ENCODE results near the gene UTP14A.

Gene UTP14A

GRCh38 chrX:129939986-129940385 is 34.0 kb downstream of the UTP14A start:
- Histone ChIP-seq H3K4me3 (ENCODE audit: low read length in 2 of 2) (no peak overlapping the region), H3K27ac (ENCODE audit: low read depth in 2 of 2, low read length in 2 of 2) (no peak overlapping the region), H3K27me3 (ENCODE audit: control insufficient read depth in 2 of 2, insufficient read depth in 2 of 2, low read length in 2 of 2) (peaks cover 0 to 2% of the 10 kb centered on the region in 2 donors), H3K4me1 (ENCODE audit: control insufficient read depth in 2 of 2, insufficient read depth in 2 of 2, low read length in 2 of 2) (no peaks in the 10 kb centered on the region), H3K9me3 (ENCODE audit: control insufficient read depth in 2 of 2, low read length in 2 of 2) (no peaks in the 10 kb centered on the region), H3K36me3 (ENCODE audit: control insufficient read depth in 2 of 2, insufficient read depth in 2 of 2, low read length in 2 of 2) (no peaks in the 10 kb centered on the region), H3K9ac (ENCODE audit: low read depth in 1 of 2, low read length in 2 of 2) (no peak overlapping the region)

- H3K4me1 ChIP-seq (ENCODE audit: control insufficient read depth in 2 of 2, insufficient read depth in 2 of 2, low read length in 2 of 2), result no peaks in the 10 kb centered on the region
- H3K9ac ChIP-seq (ENCODE audit: low read depth in 1 of 2, low read length in 2 of 2), result no peak overlapping the region
- H3K27me3 ChIP-seq (ENCODE audit: control insufficient read depth in 2 of 2, insufficient read depth in 2 of 2, low read length in 2 of 2), result peaks cover 0 to 2% of the 10 kb centered on the region in 2 donors
- H3K36me3 ChIP-seq (ENCODE audit: control insufficient read depth in 2 of 2, insufficient read depth in 2 of 2, low read length in 2 of 2), result no peaks in the 10 kb centered on the region
- no peak overlapping the region for H3K4me3 ChIP-seq (ENCODE audit: low read length in 2 of 2)
- H3K9me3 ChIP-seq (ENCODE audit: control insufficient read depth in 2 of 2, low read length in 2 of 2), result no peaks in the 10 kb centered on the region
- no peak overlapping the region for H3K27ac ChIP-seq (ENCODE audit: low read depth in 2 of 2, low read length in 2 of 2)
Observed at GRCh38 chrX:129940721-129941120, 34.8 kb downstream of the UTP14A start.

GRCh38 chrX:129945131-129945530 is 39.2 kb downstream of the UTP14A start:
- H3K36me3 ChIP-seq (ENCODE audit: control insufficient read depth in 2 of 2, insufficient read depth in 2 of 2, low read length in 2 of 2), result no peaks in the 10 kb centered on the region
- H3K4me3 ChIP-seq (ENCODE audit: low read length in 2 of 2), result no peak overlapping the region
- no peaks in the 10 kb centered on the region for H3K9me3 ChIP-seq (ENCODE audit: control insufficient read depth in 2 of 2, low read length in 2 of 2)
- H3K9ac ChIP-seq (ENCODE audit: low read depth in 1 of 2, low read length in 2 of 2), result no peak overlapping the region
- no peak overlapping the region for H3K27ac ChIP-seq (ENCODE audit: low read depth in 2 of 2, low read length in 2 of 2)
- H3K27me3 ChIP-seq (ENCODE audit: control insufficient read depth in 2 of 2, insufficient read depth in 2 of 2, low read length in 2 of 2), result no peaks in the 10 kb centered on the region
- no peaks in the 10 kb centered on the region for H3K4me1 ChIP-seq (ENCODE audit: control insufficient read depth in 2 of 2, insufficient read depth in 2 of 2, low read length in 2 of 2)

DNA sequence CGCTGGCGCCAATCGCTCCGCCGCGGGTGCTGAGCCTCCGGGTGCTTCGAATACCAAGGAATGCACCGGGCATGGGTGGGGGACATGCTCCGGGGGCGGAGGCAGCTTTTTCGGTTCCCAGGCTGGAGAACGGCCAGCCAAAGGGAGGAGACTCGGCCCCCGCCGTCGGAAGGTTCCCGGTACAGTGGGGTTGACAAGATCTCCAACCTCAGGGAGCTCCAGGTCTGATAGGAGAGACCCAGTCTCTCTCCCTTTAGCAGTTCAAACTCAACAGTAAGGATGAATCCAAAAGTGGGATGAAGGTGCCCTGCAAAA is 47.3 kb downstream of the UTP14A start:
- H3K27me3 ChIP-seq (ENCODE audit: control insufficient read depth in 2 of 2, insufficient read depth in 2 of 2, low read length in 2 of 2), result no peaks in the 10 kb centered on the region
- peaks cover 0 to 4% of the 10 kb centered on the region in 2 donors for H3K4me1 ChIP-seq (ENCODE audit: control insufficient read depth in 2 of 2, insufficient read depth in 2 of 2, low read length in 2 of 2)
- H3K4me3 ChIP-seq (ENCODE audit: low read length in 2 of 2), result peak overlapping the region in 1 of 2 donors; percentile 13
- H3K27ac ChIP-seq (ENCODE audit: low read depth in 2 of 2, low read length in 2 of 2), result no peak overlapping the region
- no peak overlapping the region for H3K9ac ChIP-seq (ENCODE audit: low read depth in 1 of 2, low read length in 2 of 2)
- no peaks in the 10 kb centered on the region for H3K36me3 ChIP-seq (ENCODE audit: control insufficient read depth in 2 of 2, insufficient read depth in 2 of 2, low read length in 2 of 2)
- no peaks in the 10 kb centered on the region for H3K9me3 ChIP-seq (ENCODE audit: control insufficient read depth in 2 of 2, low read length in 2 of 2)

GRCh38 chrX:129953881-129954280 is 47.9 kb downstream of the UTP14A start:
- Histone ChIP-seq H3K9me3 (ENCODE audit: control insufficient read depth in 2 of 2, low read length in 2 of 2) (no peaks in the 10 kb centered on the region), H3K36me3 (ENCODE audit: control insufficient read depth in 2 of 2, insufficient read depth in 2 of 2, low read length in 2 of 2) (no peaks in the 10 kb centered on the region), H3K27me3 (ENCODE audit: control insufficient read depth in 2 of 2, insufficient read depth in 2 of 2, low read length in 2 of 2) (no peaks in the 10 kb centered on the region), H3K27ac (ENCODE audit: low read depth in 2 of 2, low read length in 2 of 2) (no peak overlapping the region), H3K4me3 (ENCODE audit: low read length in 2 of 2) (no peak overlapping the region), H3K9ac (ENCODE audit: low read depth in 1 of 2, low read length in 2 of 2) (no peak overlapping the region), H3K4me1 (ENCODE audit: control insufficient read depth in 2 of 2, insufficient read depth in 2 of 2, low read length in 2 of 2) (peaks cover 0 to 4% of the 10 kb centered on the region in 2 donors)

DNA sequence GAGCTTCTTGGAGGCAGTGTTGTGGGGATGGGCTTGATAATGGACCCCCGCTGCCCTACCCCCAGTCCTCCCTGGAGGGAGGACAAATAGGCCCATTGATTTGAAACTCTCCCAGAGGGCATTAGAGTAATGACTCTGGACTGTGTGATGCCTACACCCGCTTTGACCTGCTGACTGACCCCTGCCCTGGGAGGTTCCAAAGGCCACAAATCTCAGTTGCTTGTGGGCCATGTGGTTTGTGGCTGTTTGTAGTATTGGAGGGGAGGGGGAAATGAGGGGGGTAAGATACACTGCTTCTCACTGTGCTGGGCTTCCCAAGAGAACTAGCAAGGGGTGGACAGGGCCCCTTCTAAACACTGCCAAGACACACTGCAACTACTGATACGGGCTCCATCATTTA is 48.8 kb downstream of the UTP14A start:
- Histone ChIP-seq H3K4me1 (ENCODE audit: control insufficient read depth in 2 of 2, insufficient read depth in 2 of 2, low read length in 2 of 2) (peaks cover 0 to 4% of the 10 kb centered on the region in 2 donors), H3K36me3 (ENCODE audit: control insufficient read depth in 2 of 2, insufficient read depth in 2 of 2, low read length in 2 of 2) (no peaks in the 10 kb centered on the region), H3K9me3 (ENCODE audit: control insufficient read depth in 2 of 2, low read length in 2 of 2) (no peaks in the 10 kb centered on the region), H3K27ac (ENCODE audit: low read depth in 2 of 2, low read length in 2 of 2) (no peak overlapping the region), H3K4me3 (ENCODE audit: low read length in 2 of 2) (no peak overlapping the region), H3K9ac (ENCODE audit: low read depth in 1 of 2, low read length in 2 of 2) (no peak overlapping the region), H3K27me3 (ENCODE audit: control insufficient read depth in 2 of 2, insufficient read depth in 2 of 2, low read length in 2 of 2) (no peaks in the 10 kb centered on the region)

DNA sequence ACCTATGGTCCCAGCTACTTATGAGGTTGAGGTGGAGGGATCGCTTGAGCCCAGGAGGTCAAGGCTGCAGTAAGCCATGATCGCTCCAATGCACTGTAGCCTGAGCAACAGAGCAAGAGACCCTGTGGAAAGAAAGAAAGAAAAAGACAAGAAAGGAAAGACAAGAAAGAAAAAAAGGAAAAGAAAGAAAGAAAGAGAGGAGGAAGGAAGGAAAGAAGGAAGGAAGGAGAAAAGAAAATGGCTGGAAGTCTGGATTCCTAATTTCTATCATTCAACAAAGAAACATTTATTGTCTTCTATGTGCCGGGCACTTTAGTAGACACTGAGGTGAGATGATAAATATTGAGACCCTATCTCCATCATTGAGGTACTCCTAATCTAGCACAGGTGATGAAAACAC is 49.7 kb downstream of the UTP14A start:
- no peak overlapping the region for H3K27ac ChIP-seq (ENCODE audit: low read depth in 2 of 2, low read length in 2 of 2)
- no peak overlapping the region for H3K9ac ChIP-seq (ENCODE audit: low read depth in 1 of 2, low read length in 2 of 2)
- no peak overlapping the region for H3K4me3 ChIP-seq (ENCODE audit: low read length in 2 of 2)
- H3K9me3 ChIP-seq (ENCODE audit: control insufficient read depth in 2 of 2, low read length in 2 of 2), result no peaks in the 10 kb centered on the region
- H3K36me3 ChIP-seq (ENCODE audit: control insufficient read depth in 2 of 2, insufficient read depth in 2 of 2, low read length in 2 of 2), result no peaks in the 10 kb centered on the region
- no peaks in the 10 kb centered on the region for H3K27me3 ChIP-seq (ENCODE audit: control insufficient read depth in 2 of 2, insufficient read depth in 2 of 2, low read length in 2 of 2)
- peaks cover 0 to 4% of the 10 kb centered on the region in 2 donors for H3K4me1 ChIP-seq (ENCODE audit: control insufficient read depth in 2 of 2, insufficient read depth in 2 of 2, low read length in 2 of 2)

GRCh38 chrX:129956145-129956544 is 50.2 kb downstream of the UTP14A start:
- Histone ChIP-seq H3K27me3 (ENCODE audit: control insufficient read depth in 2 of 2, insufficient read depth in 2 of 2, low read length in 2 of 2) (no peaks in the 10 kb centered on the region), H3K9ac (ENCODE audit: low read depth in 1 of 2, low read length in 2 of 2) (no peak overlapping the region), H3K4me1 (ENCODE audit: control insufficient read depth in 2 of 2, insufficient read depth in 2 of 2, low read length in 2 of 2) (peaks cover 0 to 4% of the 10 kb centered on the region in 2 donors), H3K4me3 (ENCODE audit: low read length in 2 of 2) (no peak overlapping the region), H3K27ac (ENCODE audit: low read depth in 2 of 2, low read length in 2 of 2) (no peak overlapping the region), H3K9me3 (ENCODE audit: control insufficient read depth in 2 of 2, low read length in 2 of 2) (no peaks in the 10 kb centered on the region), H3K36me3 (ENCODE audit: control insufficient read depth in 2 of 2, insufficient read depth in 2 of 2, low read length in 2 of 2) (no peaks in the 10 kb centered on the region)

GRCh38 chrX:129956765-129957164 is 50.8 kb downstream of the UTP14A start:
- Histone ChIP-seq H3K27ac (ENCODE audit: low read depth in 2 of 2, low read length in 2 of 2) (no peak overlapping the region), H3K4me1 (ENCODE audit: control insufficient read depth in 2 of 2, insufficient read depth in 2 of 2, low read length in 2 of 2) (peaks cover 0 to 7% of the 10 kb centered on the region in 2 donors), H3K4me3 (ENCODE audit: low read length in 2 of 2) (peak overlapping the region in 1 of 2 donors; percentile 54), H3K27me3 (ENCODE audit: control insufficient read depth in 2 of 2, insufficient read depth in 2 of 2, low read length in 2 of 2) (no peaks in the 10 kb centered on the region), H3K9me3 (ENCODE audit: control insufficient read depth in 2 of 2, low read length in 2 of 2) (no peaks in the 10 kb centered on the region), H3K36me3 (ENCODE audit: control insufficient read depth in 2 of 2, insufficient read depth in 2 of 2, low read length in 2 of 2) (no peaks in the 10 kb centered on the region), H3K9ac (ENCODE audit: low read depth in 1 of 2, low read length in 2 of 2) (no peak overlapping the region)

GRCh38 chrX:129957241-129958082 is 51.5 kb downstream of the UTP14A start:
- H3K27ac ChIP-seq (ENCODE audit: low read depth in 2 of 2, low read length in 2 of 2), result peak overlapping the region; percentile 61 to 80
- no peaks in the 10 kb centered on the region for H3K9me3 ChIP-seq (ENCODE audit: control insufficient read depth in 2 of 2, low read length in 2 of 2)
- H3K36me3 ChIP-seq (ENCODE audit: control insufficient read depth in 2 of 2, insufficient read depth in 2 of 2, low read length in 2 of 2), result no peaks in the 10 kb centered on the region
- peak overlapping the region; percentile 65 to 75 for H3K9ac ChIP-seq (ENCODE audit: low read depth in 1 of 2, low read length in 2 of 2)
- peaks cover 0 to 8% of the 10 kb centered on the region in 2 donors for H3K4me1 ChIP-seq (ENCODE audit: control insufficient read depth in 2 of 2, insufficient read depth in 2 of 2, low read length in 2 of 2)
- peak overlapping the region; percentile 59 to 65 for H3K4me3 ChIP-seq (ENCODE audit: low read length in 2 of 2)
- H3K27me3 ChIP-seq (ENCODE audit: control insufficient read depth in 2 of 2, insufficient read depth in 2 of 2, low read length in 2 of 2), result no peaks in the 10 kb centered on the region
